PC-3 (cell line): ENCODE results near the gene NHERF2. TPM values are rescaled to one million over a fixed set of nuclear protein-coding genes. Genes with fewer than 3 reads are reported as not detected.

Experiments used
- ATAC-seq: fragments of 200-7000 bp; cut with Tn5 transposase; 2 replicates; pipeline ENCODE4 v1.9.1; 2020; ENCODE audit warnings: mild to moderate bottlenecking, moderate library complexity
- BruUV-seq: library from RNA; stranded (reverse); fragments of 400-500 nt; replicated peaks from 2 replicates; lab custom pipeline; 2021; lab: Mats Ljungman, UMichigan
- CTCF ChIA-PET: fragments of 300-600 bp; sonication (Branson Sonifier 250); formaldehyde crosslinking; loops from one replicate; lab custom pipeline; 2022; ENCODE audit warnings: antibody characterized with exemption; lab: Charles Lee
- POLR2A ChIA-PET: fragments of 300-600 bp; sonication (Branson Sonifier 250); formaldehyde crosslinking; loops from one replicate; lab custom pipeline; 2022; ENCODE audit warnings: antibody characterized with exemption; ENCODE audit not compliant: unreplicated experiment; lab: Charles Lee
- DNase-seq: peaks from one replicate; pipeline ENCODE4 v3.0.0-alpha.2; 2015
- H2AFZ ChIP-seq: fragments of 300-600 bp; sonication (generic); 2 replicates; pipeline ENCODE4 v1.6.0; 2016; ENCODE audit warnings: antibody characterized with exemption, low read length
- H3F3A ChIP-seq: fragments of 300-600 bp; sonication (generic); one replicate; pipeline ENCODE4 v1.6.0; 2017; ENCODE audit warnings: antibody characterized with exemption, low read length, control low read depth, mild to moderate bottlenecking; ENCODE audit not compliant: unreplicated experiment
- H3K27ac ChIP-seq: fragments of 300-600 bp; sonication (generic); 2 replicates; pipeline ENCODE4 v1.5.1; 2016; ENCODE audit warnings: mild to moderate bottlenecking, low read length
- H3K27me3 ChIP-seq: fragments of 300-600 bp; sonication (generic); 2 replicates; pipeline ENCODE4 v1.6.1; 2016; ENCODE audit warnings: low read length, mixed read lengths
- H3K36me3 ChIP-seq: fragments of 300-600 bp; sonication (generic); 2 replicates; pipeline ENCODE4 v1.6.1; 2016; ENCODE audit warnings: low read depth, mixed run types, low read length, mixed read lengths
- H3K4me1 ChIP-seq: fragments of 300-600 bp; sonication (generic); 2 replicates; pipeline ENCODE4 v1.5.1; 2016; ENCODE audit warnings: low read length; ENCODE audit not compliant: insufficient read depth
- H3K4me2 ChIP-seq: fragments of 300-600 bp; sonication (generic); 2 replicates; pipeline ENCODE4 v1.6.0; 2016; ENCODE audit warnings: low read length
- H3K4me3 ChIP-seq: fragments of 300-600 bp; sonication (generic); 2 replicates; pipeline ENCODE4 v1.5.1; 2016; ENCODE audit warnings: mild to moderate bottlenecking, low read length, mixed read lengths
- H3K79me2 ChIP-seq: fragments of 300-600 bp; sonication (generic); 2 replicates; pipeline ENCODE4 v1.6.1; 2017; ENCODE audit warnings: low read length, mixed read lengths
- H3K9ac ChIP-seq: fragments of 300-600 bp; sonication (generic); 2 replicates; pipeline ENCODE4 v1.6.0; 2016; ENCODE audit warnings: mild to moderate bottlenecking, low read length
- H3K9me2 ChIP-seq: fragments of 300-600 bp; sonication (generic); replicated peaks from 2 replicates; pipeline ENCODE4 v1.6.1; 2016; ENCODE audit warnings: mixed run types, low read length, mixed read lengths
- H3K9me3 ChIP-seq: fragments of 300-600 bp; sonication (generic); 2 replicates; pipeline ENCODE4 v1.6.1; 2016; ENCODE audit warnings: low read length, mixed read lengths
- H4K20me1 ChIP-seq: fragments of 300-600 bp; sonication (generic); 2 replicates; pipeline ENCODE4 v1.6.1; 2016; ENCODE audit warnings: low read length, mixed read lengths
- CTCF ChIP-seq: fragments of 300-600 bp; sonication (generic); conservative IDR thresholded peaks from 2 replicates; pipeline ENCODE4 v1.5.1; 2017; ENCODE audit warnings: antibody characterized with exemption, low read depth, mild to moderate bottlenecking, low read length
- EZH2 ChIP-seq: fragments of 300-600 bp; sonication (generic); IDR thresholded peaks from one replicate; pipeline ENCODE4 v1.6.1; 2017; ENCODE audit warnings: antibody characterized with exemption, mild to moderate bottlenecking, low read length; ENCODE audit not compliant: unreplicated experiment
- EZH2phosphoT487 ChIP-seq: fragments of 300-600 bp; sonication (generic); IDR thresholded peaks from 2 replicates; pipeline ENCODE4 v1.6.1; 2018; ENCODE audit warnings: mild to moderate bottlenecking, antibody characterized with exemption, low read length, borderline replicate concordance
- intact Hi-C: fragments of 100-400 bp; cut with micrococcal nuclease; formaldehyde crosslinking; loops from 2 replicates; pipeline ENCODE4 v1.9.0; 2023
- total RNA-seq: library from RNA; depleted of rRNA; stranded (reverse); fragments of >200 nt; gene quantifications from 2 replicates; pipeline ENCODE4 v1.2.3, GENCODE V29; 2014

The NHERF2 gene
- total RNA-seq, 1 experiment from 2014 or later, result 145 TPM

- Histone ChIP-seq H3K4me2 (no peak overlapping the region), H2AFZ (no peak overlapping the region), H3K9me2 (no peaks in the 10 kb centered on the region), H3K36me3 (peaks cover 1% of the 10 kb centered on the region; the same call in 1 of the 2 replicates), H3K79me2 (no peaks in the 10 kb centered on the region), H4K20me1 (no peaks in the 10 kb centered on the region), H3K27ac (no peak overlapping the region), H3K9ac (no peak overlapping the region), H3F3A (no peaks in the 10 kb centered on the region), H3K4me3 (no peak overlapping the region), H3K9me3 (no peaks in the 10 kb centered on the region), H3K27me3 (no peaks in the 10 kb centered on the region), H3K4me1 (no peaks in the 10 kb centered on the region)
- no TSS peak for BruUV-seq
- no peak for DNase-seq
- CTCF ChIA-PET, result no interaction called here
- POLR2A ChIA-PET, result no interaction called here
- ATAC-seq, result no peak
- TF ChIP-seq EZH2phosphoT487 (no peak), EZH2 (no peak), CTCF (no peak)
- intact Hi-C loops, result no loop called here
These were observed 34.3 kb downstream of the NHERF2 start for GRCh38 chr16:2061023-2061422.

- Histone ChIP-seq H4K20me1 (no peaks in the 10 kb centered on the region), H3K36me3 (peaks cover 5% of the 10 kb centered on the region), H3K4me1 (no peaks in the 10 kb centered on the region), H3F3A (no peaks in the 10 kb centered on the region), H3K9me2 (no peaks in the 10 kb centered on the region), H3K4me3 (no peak overlapping the region), H3K79me2 (no peaks in the 10 kb centered on the region), H2AFZ (no peak overlapping the region), H3K9me3 (no peaks in the 10 kb centered on the region), H3K27me3 (no peaks in the 10 kb centered on the region), H3K27ac (no peak overlapping the region), H3K4me2 (no peak overlapping the region), H3K9ac (no peak overlapping the region)
- BruUV-seq, result no TSS peak
- ChIA-PET CTCF (no interaction called here), POLR2A (no interaction called here)
- DNase-seq (no peak), ATAC-seq (no peak)
- TF ChIP-seq EZH2, result no peak
- TF ChIP-seq EZH2phosphoT487, result no peak
- no peak for TF ChIP-seq CTCF
- intact Hi-C loops, result no loop called here
These were observed 34.8 kb downstream of the NHERF2 start for GRCh38 chr16:2061526-2061925.

- POLR2A ChIA-PET, result no interaction called here
- no TSS peak for BruUV-seq
- Histone ChIP-seq H3K27me3 (no peaks in the 10 kb centered on the region), H3K4me2 (no peak overlapping the region), H3K36me3 (peaks cover 5% of the 10 kb centered on the region), H3K27ac (no peak overlapping the region), H3K4me1 (no peaks in the 10 kb centered on the region), H3K9me2 (no peaks in the 10 kb centered on the region), H4K20me1 (no peaks in the 10 kb centered on the region), H3K79me2 (no peaks in the 10 kb centered on the region), H2AFZ (no peak overlapping the region), H3K9ac (no peak overlapping the region), H3K9me3 (no peaks in the 10 kb centered on the region), H3K4me3 (no peak overlapping the region), H3F3A (no peaks in the 10 kb centered on the region)
- DNase-seq (no peak), ATAC-seq (no peak)
- no peak for TF ChIP-seq EZH2
- TF ChIP-seq CTCF, result no peak
- TF ChIP-seq EZH2phosphoT487, result no peak
- intact Hi-C loops, result no loop called here
- CTCF ChIA-PET, result no interaction called here
These were observed 36.1 kb downstream of the NHERF2 start for GRCh38 chr16:2062801-2063200.
